Measurements from ENCODE around the gene CXorf38.

Gene CXorf38

GRCh38 chrX:40685362-40685918 lies 38.1 kb upstream of the CXorf38 start:
- TF ChIP-seq REST (IDR thresholded peaks at IDR 0.05; ENCODE audit: low read depth) (no peak), TCF12 (IDR thresholded peaks at IDR 0.05; ENCODE audit: low read depth) (no peak), EGR1 (IDR thresholded peaks at IDR 0.05) (no peak), CREB1 (IDR thresholded peaks at IDR 0.05; ENCODE audit: low read depth) (no peak), FOXM1 (IDR thresholded peaks at IDR 0.05; ENCODE audit: borderline replicate concordance, low read depth) (no peak), EP300 (IDR thresholded peaks at IDR 0.05; ENCODE audit: borderline replicate concordance) (no peak), TAF1 (IDR thresholded peaks at IDR 0.05; ENCODE audit: low read depth) (no peak), TEAD4 (IDR thresholded peaks at IDR 0.05) (no peak), RAD21 (IDR thresholded peaks at IDR 0.05; ENCODE audit: low read depth) (no peak), MAX (IDR thresholded peaks at IDR 0.05) (no peak), CEBPB (IDR thresholded peaks at IDR 0.05) (no peak), YY1 (IDR thresholded peaks at IDR 0.05; ENCODE audit: low read depth) (no peak), NFIC (IDR thresholded peaks at IDR 0.05) (no peak), ZBTB7A (IDR thresholded peaks at IDR 0.05; ENCODE audit: low read depth) (no peak)

- TF ChIP-seq FOXM1 (IDR thresholded peaks at IDR 0.05; ENCODE audit: borderline replicate concordance, low read depth) (no peak), TCF12 (IDR thresholded peaks at IDR 0.05; ENCODE audit: low read depth) (no peak), CREB1 (IDR thresholded peaks at IDR 0.05; ENCODE audit: low read depth) (no peak), CEBPB (IDR thresholded peaks at IDR 0.05) (no peak)
Observed at GRCh38 chrX:40684092-40684491, 36.7 kb upstream of the CXorf38 start.

GRCh38 chrX:40683245-40683644 lies 35.9 kb upstream of the CXorf38 start:
- TF ChIP-seq CREB1 (IDR thresholded peaks at IDR 0.05; ENCODE audit: low read depth) (no peak), CEBPB (IDR thresholded peaks at IDR 0.05) (no peak), REST (IDR thresholded peaks at IDR 0.05; ENCODE audit: low read depth) (no peak), TCF12 (IDR thresholded peaks at IDR 0.05; ENCODE audit: low read depth) (no peak), NFIC (IDR thresholded peaks at IDR 0.05) (no peak), MAX (IDR thresholded peaks at IDR 0.05) (no peak), TEAD4 (IDR thresholded peaks at IDR 0.05) (no peak), USF1 (IDR thresholded peaks at IDR 0.05) (no peak), EP300 (IDR thresholded peaks at IDR 0.05; ENCODE audit: borderline replicate concordance) (no peak), TAF1 (IDR thresholded peaks at IDR 0.05; ENCODE audit: low read depth) (no peak), RAD21 (IDR thresholded peaks at IDR 0.05; ENCODE audit: low read depth) (no peak), EGR1 (IDR thresholded peaks at IDR 0.05) (no peak), FOXM1 (IDR thresholded peaks at IDR 0.05; ENCODE audit: borderline replicate concordance, low read depth) (no peak), YY1 (IDR thresholded peaks at IDR 0.05; ENCODE audit: low read depth) (no peak), ZBTB7A (IDR thresholded peaks at IDR 0.05; ENCODE audit: low read depth) (no peak)

- TF ChIP-seq FOXM1 (IDR thresholded peaks at IDR 0.05; ENCODE audit: borderline replicate concordance, low read depth) = no peak
- no peak for TF ChIP-seq TEAD4 (IDR thresholded peaks at IDR 0.05)
- TF ChIP-seq REST (IDR thresholded peaks at IDR 0.05; ENCODE audit: low read depth) = no peak
- no peak for TF ChIP-seq CEBPB (IDR thresholded peaks at IDR 0.05)
Observed at GRCh38 chrX:40671126-40671525, 23.8 kb upstream of the CXorf38 start.

- TF ChIP-seq TCF12 (IDR thresholded peaks at IDR 0.05; ENCODE audit: low read depth) (no peak), YY1 (IDR thresholded peaks at IDR 0.05; ENCODE audit: low read depth) (no peak), EP300 (IDR thresholded peaks at IDR 0.05; ENCODE audit: borderline replicate concordance) (no peak), MAX (IDR thresholded peaks at IDR 0.05) (no peak)
Observed at GRCh38 chrX:40663880-40664630, 16.7 kb upstream of the CXorf38 start.

All from Ishikawa (cell line).